ENCODE data around the gene HECA. TPM values are rescaled to one million over a fixed set of nuclear protein-coding genes. Genes with fewer than 3 reads are reported as not detected.

Gene HECA
- total and polyA plus RNA-seq, 2 experiments from 2014 or later, result 2.4 to 8.1 TPM

DNA sequence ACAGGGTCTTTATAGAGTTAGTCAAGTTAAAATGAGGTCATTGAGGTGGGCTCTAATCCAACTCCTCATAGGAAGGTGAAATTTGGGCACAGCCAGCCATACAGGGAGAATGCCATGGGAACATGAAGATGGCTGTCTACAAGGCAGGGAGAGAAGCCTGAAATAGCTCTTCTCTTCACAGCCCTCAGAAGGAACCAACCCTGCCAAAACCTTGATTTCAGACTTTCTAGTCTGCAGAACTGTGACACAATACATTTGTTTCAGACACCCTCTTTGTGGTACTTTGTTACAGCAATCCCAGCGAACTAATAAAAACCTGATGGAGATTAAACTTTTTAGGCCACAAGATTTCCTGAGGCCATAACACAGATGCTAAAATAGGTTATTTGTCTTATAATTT lies 43.1 kb upstream of the HECA start (continued):
- TF ChIP-seq EZH2phosphoT487 (IDR thresholded peaks at IDR 0.05; ENCODE audit: unreplicated experiment) (no peak), CREB1 (CRISPR knock-in tag; IDR thresholded peaks at IDR 0.05; ENCODE audit: low read depth) (no peak), STAT1 (IDR thresholded peaks at IDR 0.05; ENCODE audit: unreplicated experiment) (no peak), JUNB (IDR thresholded peaks at IDR 0.05; ENCODE audit: unreplicated experiment) (no peak)

DNA sequence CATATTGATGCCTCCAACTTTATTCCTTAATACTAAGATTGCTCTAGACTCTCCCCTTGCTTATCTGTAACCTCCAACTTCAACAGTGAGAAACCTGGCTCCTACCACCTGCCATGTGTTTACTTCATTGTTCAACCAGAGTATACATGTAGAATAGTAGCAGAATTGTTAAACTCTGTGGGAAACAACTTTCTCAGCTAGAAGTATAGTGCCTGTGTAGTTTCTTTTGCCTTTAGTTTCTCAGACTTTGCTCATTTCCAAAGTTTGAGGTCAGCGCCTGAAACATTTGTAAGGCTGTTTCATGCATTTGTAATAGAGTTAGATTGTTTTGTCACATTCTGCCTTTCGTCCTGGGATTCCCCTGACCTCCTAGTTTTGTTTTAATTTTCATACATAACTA lies 34.9 kb upstream of the HECA start:
- H3K79me2 ChIP-seq (replicated peaks; ENCODE audit: insufficient read depth), result no peaks in the 10 kb centered on the region
- Mint-ChIP-seq H3K9me3 (no peaks in the 10 kb centered on the region), H3K4me3 (no peak overlapping the region), H3K4me1 (no peaks in the 10 kb centered on the region), H3K27ac (no peak overlapping the region), H3K36me3 (ENCODE audit: low read depth) (no peaks in the 10 kb centered on the region), H3K27me3 (ENCODE audit: insufficient read depth, low read depth, poor library complexity) (peaks cover 2% of the 10 kb centered on the region)
- H3K27me3 ChIP-seq (ENCODE audit: insufficient read depth), result no peaks in the 10 kb centered on the region
- H3K4me3 ChIP-seq, result no peak overlapping the region
- H3K4me2 ChIP-seq, result no peak overlapping the region
- H3K27ac ChIP-seq (ENCODE audit: low read depth), result no peak overlapping the region
- H3F3A ChIP-seq (replicated peaks; ENCODE audit: low read depth), result no peaks in the 10 kb centered on the region
- ATAC-seq (no peak), DNase-seq (ENCODE audit: low spot score) (no peak)
- TF ChIP-seq, protein P1, sequence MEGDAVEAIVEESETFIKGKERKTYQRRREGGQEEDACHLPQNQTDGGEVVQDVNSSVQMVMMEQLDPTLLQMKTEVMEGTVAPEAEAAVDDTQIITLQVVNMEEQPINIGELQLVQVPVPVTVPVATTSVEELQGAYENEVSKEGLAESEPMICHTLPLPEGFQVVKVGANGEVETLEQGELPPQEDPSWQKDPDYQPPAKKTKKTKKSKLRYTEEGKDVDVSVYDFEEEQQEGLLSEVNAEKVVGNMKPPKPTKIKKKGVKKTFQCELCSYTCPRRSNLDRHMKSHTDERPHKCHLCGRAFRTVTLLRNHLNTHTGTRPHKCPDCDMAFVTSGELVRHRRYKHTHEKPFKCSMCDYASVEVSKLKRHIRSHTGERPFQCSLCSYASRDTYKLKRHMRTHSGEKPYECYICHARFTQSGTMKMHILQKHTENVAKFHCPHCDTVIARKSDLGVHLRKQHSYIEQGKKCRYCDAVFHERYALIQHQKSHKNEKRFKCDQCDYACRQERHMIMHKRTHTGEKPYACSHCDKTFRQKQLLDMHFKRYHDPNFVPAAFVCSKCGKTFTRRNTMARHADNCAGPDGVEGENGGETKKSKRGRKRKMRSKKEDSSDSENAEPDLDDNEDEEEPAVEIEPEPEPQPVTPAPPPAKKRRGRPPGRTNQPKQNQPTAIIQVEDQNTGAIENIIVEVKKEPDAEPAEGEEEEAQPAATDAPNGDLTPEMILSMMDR (conservative IDR thresholded peaks at IDR 0.05; ENCODE audit: low read depth in 2 of 2), result no peak
- no peak for TF ChIP-seq STAT1 (IDR thresholded peaks at IDR 0.05; ENCODE audit: unreplicated experiment)
- no peak for TF ChIP-seq NANOG (IDR thresholded peaks at IDR 0.05; ENCODE audit: borderline replicate concordance)
- no peak for TF ChIP-seq ZNF114 (CRISPR knock-in tag; IDR thresholded peaks at IDR 0.05)
- TF ChIP-seq CREB1 (CRISPR knock-in tag; IDR thresholded peaks at IDR 0.05; ENCODE audit: low read depth), result no peak
- TF ChIP-seq, protein P2, sequence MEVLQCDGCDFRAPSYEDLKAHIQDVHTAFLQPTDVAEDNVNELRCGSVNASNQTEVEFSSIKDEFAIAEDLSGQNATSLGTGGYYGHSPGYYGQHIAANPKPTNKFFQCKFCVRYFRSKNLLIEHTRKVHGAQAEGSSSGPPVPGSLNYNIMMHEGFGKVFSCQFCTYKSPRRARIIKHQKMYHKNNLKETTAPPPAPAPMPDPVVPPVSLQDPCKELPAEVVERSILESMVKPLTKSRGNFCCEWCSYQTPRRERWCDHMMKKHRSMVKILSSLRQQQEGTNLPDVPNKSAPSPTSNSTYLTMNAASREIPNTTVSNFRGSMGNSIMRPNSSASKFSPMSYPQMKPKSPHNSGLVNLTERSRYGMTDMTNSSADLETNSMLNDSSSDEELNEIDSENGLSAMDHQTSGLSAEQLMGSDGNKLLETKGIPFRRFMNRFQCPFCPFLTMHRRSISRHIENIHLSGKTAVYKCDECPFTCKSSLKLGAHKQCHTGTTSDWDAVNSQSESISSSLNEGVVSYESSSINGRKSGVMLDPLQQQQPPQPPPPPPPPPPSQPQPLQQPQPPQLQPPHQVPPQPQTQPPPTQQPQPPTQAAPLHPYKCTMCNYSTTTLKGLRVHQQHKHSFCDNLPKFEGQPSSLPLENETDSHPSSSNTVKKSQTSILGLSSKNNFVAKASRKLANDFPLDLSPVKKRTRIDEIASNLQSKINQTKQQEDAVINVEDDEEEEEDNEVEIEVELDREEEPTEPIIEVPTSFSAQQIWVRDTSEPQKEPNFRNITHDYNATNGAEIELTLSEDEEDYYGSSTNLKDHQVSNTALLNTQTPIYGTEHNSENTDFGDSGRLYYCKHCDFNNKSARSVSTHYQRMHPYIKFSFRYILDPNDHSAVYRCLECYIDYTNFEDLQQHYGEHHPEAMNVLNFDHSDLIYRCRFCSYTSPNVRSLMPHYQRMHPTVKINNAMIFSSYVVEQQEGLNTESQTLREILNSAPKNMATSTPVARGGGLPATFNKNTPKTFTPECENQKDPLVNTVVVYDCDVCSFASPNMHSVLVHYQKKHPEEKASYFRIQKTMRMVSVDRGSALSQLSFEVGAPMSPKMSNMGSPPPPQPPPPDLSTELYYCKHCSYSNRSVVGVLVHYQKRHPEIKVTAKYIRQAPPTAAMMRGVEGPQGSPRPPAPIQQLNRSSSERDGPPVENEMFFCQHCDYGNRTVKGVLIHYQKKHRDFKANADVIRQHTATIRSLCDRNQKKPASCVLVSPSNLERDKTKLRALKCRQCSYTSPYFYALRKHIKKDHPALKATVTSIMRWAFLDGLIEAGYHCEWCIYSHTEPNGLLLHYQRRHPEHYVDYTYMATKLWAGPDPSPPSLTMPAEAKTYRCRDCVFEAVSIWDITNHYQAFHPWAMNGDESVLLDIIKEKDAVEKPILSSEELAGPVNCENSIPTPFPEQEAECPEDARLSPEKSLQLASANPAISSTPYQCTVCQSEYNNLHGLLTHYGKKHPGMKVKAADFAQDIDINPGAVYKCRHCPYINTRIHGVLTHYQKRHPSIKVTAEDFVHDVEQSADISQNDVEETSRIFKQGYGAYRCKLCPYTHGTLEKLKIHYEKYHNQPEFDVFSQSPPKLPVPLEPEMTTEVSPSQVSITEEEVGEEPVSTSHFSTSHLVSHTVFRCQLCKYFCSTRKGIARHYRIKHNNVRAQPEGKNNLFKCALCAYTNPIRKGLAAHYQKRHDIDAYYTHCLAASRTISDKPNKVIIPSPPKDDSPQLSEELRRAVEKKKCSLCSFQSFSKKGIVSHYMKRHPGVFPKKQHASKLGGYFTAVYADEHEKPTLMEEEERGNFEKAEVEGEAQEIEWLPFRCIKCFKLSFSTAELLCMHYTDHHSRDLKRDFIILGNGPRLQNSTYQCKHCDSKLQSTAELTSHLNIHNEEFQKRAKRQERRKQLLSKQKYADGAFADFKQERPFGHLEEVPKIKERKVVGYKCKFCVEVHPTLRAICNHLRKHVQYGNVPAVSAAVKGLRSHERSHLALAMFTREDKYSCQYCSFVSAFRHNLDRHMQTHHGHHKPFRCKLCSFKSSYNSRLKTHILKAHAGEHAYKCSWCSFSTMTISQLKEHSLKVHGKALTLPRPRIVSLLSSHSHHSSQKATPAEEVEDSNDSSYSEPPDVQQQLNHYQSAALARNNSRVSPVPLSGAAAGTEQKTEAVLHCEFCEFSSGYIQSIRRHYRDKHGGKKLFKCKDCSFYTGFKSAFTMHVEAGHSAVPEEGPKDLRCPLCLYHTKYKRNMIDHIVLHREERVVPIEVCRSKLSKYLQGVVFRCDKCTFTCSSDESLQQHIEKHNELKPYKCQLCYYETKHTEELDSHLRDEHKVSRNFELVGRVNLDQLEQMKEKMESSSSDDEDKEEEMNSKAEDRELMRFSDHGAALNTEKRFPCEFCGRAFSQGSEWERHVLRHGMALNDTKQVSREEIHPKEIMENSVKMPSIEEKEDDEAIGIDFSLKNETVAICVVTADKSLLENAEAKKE (CRISPR knock-in tag; IDR thresholded peaks at IDR 0.05), result no peak
- no peak for TF ChIP-seq POLR2AphosphoS5 (IDR thresholded peaks at IDR 0.05; ENCODE audit: low read depth)
- no peak for TF ChIP-seq EZH2phosphoT487 (IDR thresholded peaks at IDR 0.05; ENCODE audit: unreplicated experiment)
- no peak for TF ChIP-seq JUNB (IDR thresholded peaks at IDR 0.05; ENCODE audit: unreplicated experiment)
- TF ChIP-seq, protein P3, sequence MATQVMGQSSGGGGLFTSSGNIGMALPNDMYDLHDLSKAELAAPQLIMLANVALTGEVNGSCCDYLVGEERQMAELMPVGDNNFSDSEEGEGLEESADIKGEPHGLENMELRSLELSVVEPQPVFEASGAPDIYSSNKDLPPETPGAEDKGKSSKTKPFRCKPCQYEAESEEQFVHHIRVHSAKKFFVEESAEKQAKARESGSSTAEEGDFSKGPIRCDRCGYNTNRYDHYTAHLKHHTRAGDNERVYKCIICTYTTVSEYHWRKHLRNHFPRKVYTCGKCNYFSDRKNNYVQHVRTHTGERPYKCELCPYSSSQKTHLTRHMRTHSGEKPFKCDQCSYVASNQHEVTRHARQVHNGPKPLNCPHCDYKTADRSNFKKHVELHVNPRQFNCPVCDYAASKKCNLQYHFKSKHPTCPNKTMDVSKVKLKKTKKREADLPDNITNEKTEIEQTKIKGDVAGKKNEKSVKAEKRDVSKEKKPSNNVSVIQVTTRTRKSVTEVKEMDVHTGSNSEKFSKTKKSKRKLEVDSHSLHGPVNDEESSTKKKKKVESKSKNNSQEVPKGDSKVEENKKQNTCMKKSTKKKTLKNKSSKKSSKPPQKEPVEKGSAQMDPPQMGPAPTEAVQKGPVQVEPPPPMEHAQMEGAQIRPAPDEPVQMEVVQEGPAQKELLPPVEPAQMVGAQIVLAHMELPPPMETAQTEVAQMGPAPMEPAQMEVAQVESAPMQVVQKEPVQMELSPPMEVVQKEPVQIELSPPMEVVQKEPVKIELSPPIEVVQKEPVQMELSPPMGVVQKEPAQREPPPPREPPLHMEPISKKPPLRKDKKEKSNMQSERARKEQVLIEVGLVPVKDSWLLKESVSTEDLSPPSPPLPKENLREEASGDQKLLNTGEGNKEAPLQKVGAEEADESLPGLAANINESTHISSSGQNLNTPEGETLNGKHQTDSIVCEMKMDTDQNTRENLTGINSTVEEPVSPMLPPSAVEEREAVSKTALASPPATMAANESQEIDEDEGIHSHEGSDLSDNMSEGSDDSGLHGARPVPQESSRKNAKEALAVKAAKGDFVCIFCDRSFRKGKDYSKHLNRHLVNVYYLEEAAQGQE (IDR thresholded peaks at IDR 0.05; ENCODE audit: unreplicated experiment), result no peak
- TF ChIP-seq, protein P4, sequence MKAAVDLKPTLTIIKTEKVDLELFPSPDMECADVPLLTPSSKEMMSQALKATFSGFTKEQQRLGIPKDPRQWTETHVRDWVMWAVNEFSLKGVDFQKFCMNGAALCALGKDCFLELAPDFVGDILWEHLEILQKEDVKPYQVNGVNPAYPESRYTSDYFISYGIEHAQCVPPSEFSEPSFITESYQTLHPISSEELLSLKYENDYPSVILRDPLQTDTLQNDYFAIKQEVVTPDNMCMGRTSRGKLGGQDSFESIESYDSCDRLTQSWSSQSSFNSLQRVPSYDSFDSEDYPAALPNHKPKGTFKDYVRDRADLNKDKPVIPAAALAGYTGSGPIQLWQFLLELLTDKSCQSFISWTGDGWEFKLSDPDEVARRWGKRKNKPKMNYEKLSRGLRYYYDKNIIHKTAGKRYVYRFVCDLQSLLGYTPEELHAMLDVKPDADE (IDR thresholded peaks at IDR 0.05), result no peak
- no peak for TF ChIP-seq EZH2 (IDR thresholded peaks at IDR 0.05; ENCODE audit: low read depth, unreplicated experiment)
- no peak for TF ChIP-seq ZNF331 (CRISPR knock-in tag; IDR thresholded peaks at IDR 0.05; ENCODE audit: low read depth)
- peaks cover 5% of the 10 kb centered on the region; the same call in 1 of the 2 replicates for H3K9me2 ChIP-seq (ENCODE audit: insufficient read depth)
- H2AFZ ChIP-seq, result peak overlapping the region; percentile 63; the same call in 1 of the 2 replicates
- H3K4me1 ChIP-seq (ENCODE audit: insufficient read depth), result no peaks in the 10 kb centered on the region
- H3K36me3 ChIP-seq (ENCODE audit: insufficient read depth), result no peaks in the 10 kb centered on the region
- no peaks in the 10 kb centered on the region for H4K20me1 ChIP-seq (replicated peaks; ENCODE audit: insufficient read depth)

Measured in GM23338 (cell line).